Embryonic facial prominence (tissue), 1 donor: Measurements from ENCODE around the gene PGS1.

Experiments
- DNase-seq: peaks from one replicate; pipeline ENCODE4 v3.0.0-alpha.2; 2016; ENCODE audit errors: extremely low spot score

PGS1 gene

DNA sequence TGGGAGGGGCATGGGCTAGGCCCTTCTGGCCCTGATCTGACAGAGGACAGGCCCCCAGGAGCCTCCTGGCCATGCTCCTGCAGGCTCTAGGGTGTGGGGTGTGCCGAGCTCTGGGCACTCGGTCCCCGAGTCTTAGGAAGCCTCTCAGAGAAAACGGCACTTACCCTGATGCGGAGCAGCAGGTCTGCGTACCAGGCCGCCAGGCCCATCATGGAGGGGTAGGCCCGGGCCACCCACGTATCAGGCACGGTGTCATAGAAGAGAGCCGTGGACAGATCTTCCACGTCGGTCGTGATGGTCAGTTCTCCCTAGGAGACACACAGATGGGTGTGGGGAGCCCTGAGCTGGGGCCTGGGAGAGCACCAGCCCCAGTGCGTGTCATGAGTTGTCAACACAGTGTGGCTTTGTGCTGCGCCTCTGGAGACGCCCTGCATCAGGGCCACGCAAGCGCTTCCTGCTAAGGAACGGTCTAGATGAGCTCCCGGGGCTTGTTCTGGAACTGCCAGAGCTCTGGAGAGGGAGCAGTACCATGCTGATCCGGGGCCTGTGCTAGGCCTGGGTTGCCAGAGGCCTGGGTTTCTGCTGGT, 47.9 kb downstream of the PGS1 start:
- DNase-seq = no peak

DNA sequence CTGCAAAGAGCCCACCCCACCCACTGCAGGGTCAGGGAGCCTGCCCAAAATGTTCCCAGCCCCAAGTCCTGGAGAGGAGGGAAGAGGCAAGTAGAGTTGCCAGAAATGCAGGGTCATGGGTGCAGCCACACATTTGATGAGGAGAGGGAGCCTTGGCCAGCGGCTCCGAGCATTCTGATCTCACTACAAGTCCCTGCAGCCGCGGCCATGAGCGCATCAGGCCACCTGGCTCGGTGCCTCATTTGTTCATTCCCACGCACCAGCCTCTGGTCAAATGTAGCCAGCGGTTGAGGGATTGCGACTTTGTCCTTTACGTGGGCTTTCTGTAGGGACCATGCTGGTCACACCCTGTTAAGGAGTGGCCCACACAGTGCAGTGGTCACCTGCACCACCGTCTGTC, 48.7 kb downstream of the PGS1 start:
- DNase-seq = no peak

GRCh38 chr17:78428025-78428575, 49.7 kb downstream of the PGS1 start:
- DNase-seq = no peak

GRCh38 chr17:78428836-78429617, 50.6 kb downstream of the PGS1 start:
- no peak for DNase-seq

DNA sequence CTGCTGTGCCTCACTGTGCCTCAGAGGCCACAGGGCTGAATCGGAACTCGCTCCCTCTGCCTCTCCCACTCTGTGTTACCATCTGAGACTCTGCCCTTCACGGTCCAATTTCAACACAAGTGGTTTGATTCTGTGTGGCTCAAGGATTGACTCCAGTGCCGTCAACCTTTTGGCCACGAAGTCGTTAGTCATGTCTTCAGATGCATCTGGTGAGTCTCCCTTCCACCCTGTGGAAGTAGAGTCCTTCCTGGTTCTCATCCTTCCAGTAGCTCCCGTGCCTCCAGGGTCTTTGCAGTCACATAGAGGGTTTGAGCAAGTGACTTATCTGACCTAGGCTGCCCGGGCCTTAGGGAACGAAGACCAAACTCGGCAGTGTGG, 51.2 kb downstream of the PGS1 start:
- no peak for DNase-seq

- no peak for DNase-seq
These were observed 52.6 kb downstream of the PGS1 start for GRCh38 chr17:78430892-78431691.

GRCh38 chr17:78431692-78431958, 53.2 kb downstream of the PGS1 start:
- no peak for DNase-seq

DNA sequence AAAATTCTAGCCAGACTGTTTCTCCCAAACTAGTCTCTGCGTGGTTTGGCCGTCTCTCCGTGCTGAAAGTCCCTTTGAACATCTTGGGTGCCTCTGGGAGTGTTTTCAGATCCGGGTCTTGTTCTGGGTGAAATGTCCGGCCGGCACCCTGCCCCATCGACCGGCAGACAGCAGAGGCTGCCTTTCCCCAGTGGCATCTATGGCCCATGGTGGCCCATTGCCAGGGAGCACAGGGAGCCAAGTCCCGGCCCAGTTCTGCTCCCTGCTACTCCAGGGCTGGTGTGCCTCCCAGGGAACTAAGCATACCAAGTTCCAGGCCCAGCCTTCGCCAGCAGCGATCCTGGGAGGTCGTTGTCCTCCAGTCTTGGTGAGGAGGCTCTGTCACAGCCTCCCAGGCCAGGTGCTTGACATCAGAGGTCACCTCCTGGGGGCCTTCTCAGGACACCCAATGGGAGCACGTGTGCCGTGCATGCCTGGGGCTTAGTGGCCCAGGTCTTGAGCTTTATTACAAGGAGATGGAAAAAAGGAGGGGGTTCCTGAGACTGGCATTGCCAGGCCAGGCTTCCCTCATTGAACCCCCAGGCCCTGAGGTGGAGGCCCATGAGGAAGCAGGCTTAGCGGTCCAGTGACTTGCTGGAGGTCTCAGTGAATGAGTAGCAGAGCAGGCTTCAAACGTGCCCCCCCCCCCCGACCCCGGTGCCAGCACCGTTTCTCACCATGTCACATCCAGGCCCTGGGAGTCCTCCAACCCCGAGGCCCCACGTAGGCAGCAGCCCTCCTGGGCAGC, 54.0 kb downstream of the PGS1 start:
- no peak for DNase-seq

GRCh38 chr17:78433013-78433727, 54.7 kb downstream of the PGS1 start:
- DNase-seq = no peak

GRCh38 chr17:78433780-78434335, 55.4 kb downstream of the PGS1 start:
- DNase-seq = no peak

DNA sequence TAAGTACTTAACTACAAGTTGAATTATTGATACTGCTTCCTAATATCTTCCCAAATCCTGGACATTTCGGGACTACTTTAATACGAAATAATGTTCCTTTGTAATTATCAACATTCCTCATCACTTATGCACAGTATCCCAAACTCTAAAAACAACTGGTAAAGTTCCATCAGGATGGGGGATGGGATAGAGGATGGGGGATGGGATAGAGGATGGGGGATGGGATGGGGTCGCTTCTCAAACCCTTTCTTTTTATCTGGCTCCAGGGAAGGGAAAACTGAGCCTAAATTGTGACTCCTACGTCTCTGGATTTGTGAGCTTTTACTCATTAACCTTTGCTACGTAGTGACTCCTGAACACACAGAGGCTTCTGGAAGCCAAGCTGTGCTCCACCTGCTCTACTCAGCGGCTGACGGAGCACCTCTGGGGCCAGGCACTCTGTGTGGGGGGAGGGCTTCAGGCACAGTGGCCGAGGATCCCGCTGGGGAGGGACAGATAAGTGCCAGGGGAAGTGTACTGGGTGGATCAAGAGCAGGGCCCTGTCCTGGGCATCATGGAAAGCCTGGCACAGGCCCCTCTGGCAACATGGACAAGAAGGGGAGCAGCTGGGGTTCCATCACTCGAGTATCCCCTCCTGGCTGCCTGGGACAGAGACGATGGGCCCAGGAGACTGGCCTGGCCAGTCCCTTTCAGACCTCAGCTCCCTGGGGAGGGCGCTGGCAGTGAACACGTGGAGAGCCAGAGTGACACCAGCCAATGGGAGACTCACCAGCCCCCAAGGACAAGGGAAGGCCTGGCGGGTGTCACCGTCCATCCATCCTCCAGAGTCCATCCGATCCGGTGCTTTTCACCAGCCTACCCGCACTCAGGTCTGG, 56.2 kb downstream of the PGS1 start:
- DNase-seq = no peak

- DNase-seq = no peak
These were observed 57.0 kb downstream of the PGS1 start for GRCh38 chr17:78435330-78436005.

- no peak for DNase-seq
These were observed 59.2 kb downstream of the PGS1 start for GRCh38 chr17:78437508-78438169.

DNA sequence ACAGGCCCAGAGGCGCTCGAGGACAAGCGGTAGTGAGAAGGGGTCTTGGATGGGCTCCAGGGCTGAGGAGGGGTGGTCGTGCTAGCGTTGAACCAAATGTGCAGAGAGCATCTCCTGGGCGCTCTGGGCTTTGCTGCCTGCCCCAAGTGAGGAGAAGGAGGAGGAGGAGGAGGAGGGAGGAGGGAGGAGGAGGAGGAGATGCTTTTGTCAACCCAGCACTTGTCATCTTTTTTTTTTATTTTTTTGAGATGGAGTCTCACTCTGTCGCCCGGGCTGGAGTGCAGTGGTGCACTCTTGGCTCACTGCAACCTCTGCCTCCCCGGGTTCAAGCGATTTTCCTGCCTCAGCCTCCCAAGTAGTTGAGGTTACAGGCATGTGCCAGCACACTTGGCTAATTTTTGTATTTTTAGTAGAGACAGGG, 59.8 kb downstream of the PGS1 start:
- no peak for DNase-seq

- no peak for DNase-seq
These were observed 60.4 kb downstream of the PGS1 start for GRCh38 chr17:78438694-78439325.

- DNase-seq = no peak
These were observed 63.0 kb downstream of the PGS1 start for GRCh38 chr17:78441271-78441971.

DNA sequence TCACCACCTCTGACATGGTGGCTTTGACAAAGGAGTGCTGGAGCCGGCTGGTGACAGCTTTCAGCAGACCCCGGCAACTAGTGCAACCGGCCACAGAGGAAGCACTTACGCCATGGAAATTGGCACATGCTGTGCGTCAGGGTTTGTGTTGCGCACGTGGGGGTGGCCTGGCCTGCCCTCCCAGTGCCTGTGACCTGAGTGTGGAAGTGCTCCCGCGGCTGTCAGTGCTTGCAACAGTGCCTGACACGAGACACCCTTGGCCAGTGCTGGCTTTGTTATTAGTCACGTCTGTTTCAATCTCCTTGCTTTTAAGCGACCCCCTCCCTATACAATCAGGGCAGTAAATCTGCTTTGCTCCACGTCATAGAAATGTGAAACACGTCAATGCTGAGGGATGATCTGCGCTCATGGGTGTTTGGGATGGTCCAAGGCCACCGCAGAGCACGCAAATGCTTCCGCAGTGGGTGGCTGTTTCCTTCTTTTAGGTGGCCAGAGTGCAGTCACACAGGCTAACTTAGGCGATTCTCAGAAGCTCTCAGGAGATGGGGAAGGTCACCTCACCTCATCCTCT, 64.3 kb downstream of the PGS1 start:
- no peak for DNase-seq
